ENCODE measurements around the gene GTF2A1. TPM values are rescaled to one million over a fixed set of nuclear protein-coding genes. Genes with fewer than 3 reads are reported as not detected.

Gene GTF2A1
- total and polyA plus RNA-seq, 4 donors = 4.5 to 40.8 (median 16.7) TPM

DNA sequence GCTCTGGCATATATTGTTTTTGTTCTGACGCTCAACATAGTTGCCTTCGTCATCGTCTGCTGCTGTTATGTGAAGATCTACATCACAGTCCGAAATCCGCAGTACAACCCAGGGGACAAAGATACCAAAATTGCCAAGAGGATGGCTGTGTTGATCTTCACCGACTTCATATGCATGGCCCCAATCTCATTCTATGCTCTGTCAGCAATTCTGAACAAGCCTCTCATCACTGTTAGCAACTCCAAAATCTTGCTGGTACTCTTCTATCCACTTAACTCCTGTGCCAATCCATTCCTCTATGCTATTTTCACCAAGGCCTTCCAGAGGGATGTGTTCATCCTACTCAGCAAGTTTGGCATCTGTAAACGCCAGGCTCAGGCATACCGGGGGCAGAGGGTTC, 77.0 kb downstream of the GTF2A1 start:
- Histone ChIP-seq H3K9me3 (ENCODE audit: control insufficient read depth in 4 of 4, insufficient read depth in 3 of 4, low read length in 3 of 4) (no peaks in the 10 kb centered on the region), H3K9ac (ENCODE audit: insufficient read depth in 1 of 2, low read length in 2 of 2) (no peak overlapping the region), H3K4me1 (ENCODE audit: control insufficient read depth in 5 of 5, insufficient read depth in 5 of 5, low read length in 5 of 5) (peaks cover 0 to 13% (median 0%) of the 10 kb centered on the region in 5 donors), H3K27ac (ENCODE audit: low read depth in 1 of 2, low read length in 1 of 2) (no peak overlapping the region), H3K4me3 (no peak overlapping the region), H3K36me3 (ENCODE audit: control insufficient read depth in 4 of 4, insufficient read depth in 4 of 4, low read length in 4 of 4) (no peaks in the 10 kb centered on the region), H3K27me3 (ENCODE audit: control insufficient read depth in 3 of 3, insufficient read depth in 3 of 3, low read length in 2 of 3) (no peaks in the 10 kb centered on the region)
- ATAC-seq (ENCODE audit: insufficient read depth, low FRiP score) (no peak), DNase-seq (no peak)
- 96 to 97% methylated on average over 8 of the region's 8 CpGs for WGBS, 2 donors
- TF ChIP-seq, protein P1, sequence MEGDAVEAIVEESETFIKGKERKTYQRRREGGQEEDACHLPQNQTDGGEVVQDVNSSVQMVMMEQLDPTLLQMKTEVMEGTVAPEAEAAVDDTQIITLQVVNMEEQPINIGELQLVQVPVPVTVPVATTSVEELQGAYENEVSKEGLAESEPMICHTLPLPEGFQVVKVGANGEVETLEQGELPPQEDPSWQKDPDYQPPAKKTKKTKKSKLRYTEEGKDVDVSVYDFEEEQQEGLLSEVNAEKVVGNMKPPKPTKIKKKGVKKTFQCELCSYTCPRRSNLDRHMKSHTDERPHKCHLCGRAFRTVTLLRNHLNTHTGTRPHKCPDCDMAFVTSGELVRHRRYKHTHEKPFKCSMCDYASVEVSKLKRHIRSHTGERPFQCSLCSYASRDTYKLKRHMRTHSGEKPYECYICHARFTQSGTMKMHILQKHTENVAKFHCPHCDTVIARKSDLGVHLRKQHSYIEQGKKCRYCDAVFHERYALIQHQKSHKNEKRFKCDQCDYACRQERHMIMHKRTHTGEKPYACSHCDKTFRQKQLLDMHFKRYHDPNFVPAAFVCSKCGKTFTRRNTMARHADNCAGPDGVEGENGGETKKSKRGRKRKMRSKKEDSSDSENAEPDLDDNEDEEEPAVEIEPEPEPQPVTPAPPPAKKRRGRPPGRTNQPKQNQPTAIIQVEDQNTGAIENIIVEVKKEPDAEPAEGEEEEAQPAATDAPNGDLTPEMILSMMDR (IDR thresholded peaks at IDR 0.05; ENCODE audit: control extremely low read depth, extremely low read depth) = no peak

DNA sequence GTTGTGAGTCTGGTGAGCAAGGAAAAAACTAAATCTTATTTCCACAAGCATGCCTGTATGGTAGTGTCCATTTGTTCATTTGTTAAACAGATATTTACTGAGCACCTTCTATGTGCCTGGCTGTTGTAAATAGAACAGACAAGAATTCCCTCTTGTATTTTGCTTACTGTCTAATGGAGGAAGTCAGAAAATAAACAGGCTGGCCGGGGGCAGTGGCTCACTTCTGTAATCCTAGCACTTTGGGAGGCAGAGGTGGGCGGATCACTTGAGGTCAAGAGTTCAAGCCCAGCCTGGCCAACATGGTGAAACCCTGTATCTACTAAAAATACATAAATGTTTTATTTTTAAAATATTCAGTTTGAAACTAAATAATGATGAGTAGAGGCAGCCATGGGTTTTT, 79.3 kb downstream of the GTF2A1 start:
- no peak overlapping the region for H3K4me3 ChIP-seq

DNA sequence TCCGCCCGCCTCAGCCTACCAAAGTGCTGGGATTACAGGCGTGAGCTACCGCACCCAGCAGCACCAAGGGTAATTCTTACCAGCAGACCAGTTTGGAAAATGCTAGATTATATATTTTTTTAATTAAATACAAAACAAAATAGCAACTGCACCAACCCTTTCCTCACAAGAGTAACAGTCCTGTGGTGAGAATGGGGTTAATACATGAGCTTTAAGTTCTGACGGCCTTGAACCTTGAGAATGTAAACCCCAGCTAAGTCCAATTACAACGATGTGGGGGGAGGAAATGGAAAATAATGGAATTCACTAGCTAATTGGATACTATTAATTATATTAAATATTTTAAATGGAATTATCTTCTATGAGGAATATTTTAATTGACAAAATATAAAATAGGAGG, 82.3 kb downstream of the GTF2A1 start:
- TF ChIP-seq, protein P1 (IDR thresholded peaks at IDR 0.05; ENCODE audit: control extremely low read depth, extremely low read depth) = no peak
- Histone ChIP-seq H3K4me1 (ENCODE audit: control insufficient read depth in 5 of 5, insufficient read depth in 5 of 5, low read length in 5 of 5) (no peaks in the 10 kb centered on the region), H3K4me3 (no peak overlapping the region), H3K9ac (ENCODE audit: insufficient read depth in 1 of 2, low read length in 2 of 2) (no peak overlapping the region), H3K27me3 (ENCODE audit: control insufficient read depth in 3 of 3, insufficient read depth in 3 of 3, low read length in 2 of 3) (no peaks in the 10 kb centered on the region), H3K9me3 (ENCODE audit: control insufficient read depth in 4 of 4, insufficient read depth in 3 of 4, low read length in 3 of 4) (no peaks in the 10 kb centered on the region), H3K27ac (ENCODE audit: low read depth in 1 of 2, low read length in 1 of 2) (no peak overlapping the region), H3K36me3 (ENCODE audit: control insufficient read depth in 4 of 4, insufficient read depth in 4 of 4, low read length in 4 of 4) (no peaks in the 10 kb centered on the region)
- DNase-seq (no peak), ATAC-seq (ENCODE audit: insufficient read depth, low FRiP score) (no peak)
- WGBS, 2 donors = 90 to 93% methylated on average over 6 of the region's 6 CpGs

More for the DNA sequence above, 79.3 kb downstream of the GTF2A1 start:
- ATAC-seq (ENCODE audit: insufficient read depth, low FRiP score) = no peak
- TF ChIP-seq, protein P1 (IDR thresholded peaks at IDR 0.05; ENCODE audit: control extremely low read depth, extremely low read depth) = no peak
- Histone ChIP-seq H3K9me3 (ENCODE audit: control insufficient read depth in 4 of 4, insufficient read depth in 3 of 4, low read length in 3 of 4) (no peaks in the 10 kb centered on the region), H3K27ac (ENCODE audit: low read depth in 1 of 2, low read length in 1 of 2) (no peak overlapping the region), H3K4me1 (ENCODE audit: control insufficient read depth in 5 of 5, insufficient read depth in 5 of 5, low read length in 5 of 5) (peaks cover 0 to 13% (median 0%) of the 10 kb centered on the region in 5 donors), H3K27me3 (ENCODE audit: control insufficient read depth in 3 of 3, insufficient read depth in 3 of 3, low read length in 2 of 3) (no peaks in the 10 kb centered on the region), H3K36me3 (ENCODE audit: control insufficient read depth in 4 of 4, insufficient read depth in 4 of 4, low read length in 4 of 4) (no peaks in the 10 kb centered on the region), H3K9ac (ENCODE audit: insufficient read depth in 1 of 2, low read length in 2 of 2) (no peak overlapping the region)
- DNase-seq = no peak
- WGBS, 2 donors = 49 to 61% methylated on average over 2 of the region's 2 CpGs

DNA sequence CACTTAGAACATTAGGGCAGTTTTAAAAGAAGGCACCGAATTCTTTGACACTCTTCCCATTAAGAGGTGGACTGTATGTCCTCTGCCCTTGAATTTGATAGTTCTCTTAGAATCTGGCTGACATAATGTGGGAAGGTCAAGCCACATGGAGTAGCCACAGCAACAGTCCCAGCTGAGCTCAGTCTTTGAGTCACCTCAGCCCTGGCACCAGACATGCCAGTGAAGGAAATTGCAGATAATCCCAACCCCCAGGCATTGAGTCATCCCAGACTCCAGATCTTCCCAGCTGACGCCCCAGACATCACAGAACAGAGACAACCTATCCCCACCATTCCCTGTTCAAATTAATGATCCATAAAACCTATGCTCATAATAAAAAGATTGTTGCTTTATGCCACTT, 83.4 kb downstream of the GTF2A1 start:
- no peaks in the 10 kb centered on the region for H3K36me3 ChIP-seq (ENCODE audit: control insufficient read depth in 4 of 4, insufficient read depth in 4 of 4, low read length in 4 of 4)
- H3K9ac ChIP-seq (ENCODE audit: insufficient read depth in 1 of 2, low read length in 2 of 2) = no peak overlapping the region
- TF ChIP-seq, protein P1 (IDR thresholded peaks at IDR 0.05; ENCODE audit: control extremely low read depth, extremely low read depth) = no peak
- H3K9me3 ChIP-seq (ENCODE audit: control insufficient read depth in 4 of 4, insufficient read depth in 3 of 4, low read length in 3 of 4) = no peaks in the 10 kb centered on the region
- H3K27ac ChIP-seq (ENCODE audit: low read depth in 1 of 2, low read length in 1 of 2) = no peak overlapping the region
- no peak for DNase-seq
- H3K4me1 ChIP-seq (ENCODE audit: control insufficient read depth in 5 of 5, insufficient read depth in 5 of 5, low read length in 5 of 5) = no peaks in the 10 kb centered on the region
- no peaks in the 10 kb centered on the region for H3K27me3 ChIP-seq (ENCODE audit: control insufficient read depth in 3 of 3, insufficient read depth in 3 of 3, low read length in 2 of 3)
- ATAC-seq (ENCODE audit: insufficient read depth, low FRiP score) = no peak
- H3K4me3 ChIP-seq = no peak overlapping the region
- 76 to 79% methylated on average over 2 of the region's 2 CpGs for WGBS, 2 donors

Data from lung (tissue), 12 donors.